Measurements from ENCODE around the gene HLA-DRA.

GRCh38 chr6:32488083-32488482 is 48.4 kb downstream of the HLA-DRA start:
- TF ChIP-seq CTCF (IDR thresholded peaks at IDR 0.05; ENCODE audit: poor library complexity, severe bottlenecking): no peak
- TF ChIP-seq REST (IDR thresholded peaks at IDR 0.05; ENCODE audit: borderline replicate concordance): no peak

Measured in neural cell (in vitro differentiated cells).